Retinal pigment epithelial cell (primary cell): ENCODE measurements around the gene DSTYK.
"Not testable (repeated sequence)": the region's sequence is repeated elsewhere in the genome, so short reads cannot be mapped to it uniquely, and the experiment has no call there.

Experiments used
- DNase-seq: peaks from one replicate; pipeline ENCODE4 v3.0.0-alpha.2; 2010; ENCODE audit warnings: low read depth
- H3K4me3 ChIP-seq: 2 replicates; pipeline ENCODE4 v1.5.1; 2011; ENCODE audit warnings: mild to moderate bottlenecking, low read length, control low read depth, moderate library complexity
- CTCF ChIP-seq: conservative IDR thresholded peaks from 2 replicates; pipeline ENCODE4 v1.5.1; 2011; ENCODE audit warnings: low read depth, low read length, control low read depth, inconsistent platforms

Gene DSTYK

GRCh38 chr1:205188098-205188497 lies 23.4 kb downstream of the DSTYK start:
- no peak overlapping the region for H3K4me3 ChIP-seq
- TF ChIP-seq CTCF, result no peak
- no peak for DNase-seq

GRCh38 chr1:205187420-205187819 lies 24.1 kb downstream of the DSTYK start:
- no peak for TF ChIP-seq CTCF

GRCh38 chr1:205186191-205186590 lies 25.3 kb downstream of the DSTYK start:
- H3K4me3 ChIP-seq, result no peak overlapping the region
- no peak for TF ChIP-seq CTCF
- no peak for DNase-seq

More at GRCh38 chr1:205187420-205187819, 24.1 kb downstream of the DSTYK start:
- no peak overlapping the region for H3K4me3 ChIP-seq
- DNase-seq, result no peak

- no peak for DNase-seq
- TF ChIP-seq CTCF, result no peak
- H3K4me3 ChIP-seq, result no peak overlapping the region
Measured at GRCh38 chr1:205183676-205184335, 27.7 kb downstream of the DSTYK start.

- TF ChIP-seq CTCF, result no peak
- DNase-seq, result no peak
Measured at GRCh38 chr1:205182930-205183329, 28.6 kb downstream of the DSTYK start.

GRCh38 chr1:205180331-205180730 lies 31.2 kb downstream of the DSTYK start:
- H3K4me3 ChIP-seq, DNase-seq: not testable (repeated sequence)

More at GRCh38 chr1:205182930-205183329, 28.6 kb downstream of the DSTYK start:
- no peak overlapping the region for H3K4me3 ChIP-seq

- DNase-seq, result no peak
- no peak overlapping the region for H3K4me3 ChIP-seq
- TF ChIP-seq CTCF, result no peak
Measured at GRCh38 chr1:205179842-205180241, 31.7 kb downstream of the DSTYK start.
